SKM-1 (cell line): ENCODE measurements around the gene FRMD3.
"Not testable (repeated sequence)": the region's sequence is repeated elsewhere in the genome, so short reads cannot be mapped to it uniquely, and the experiment has no call there.

ENCODE experiments used
- DNase-seq: peaks from one replicate; lab custom pipeline; 2025; ENCODE audit not compliant: unreplicated experiment; lab: John Stamatoyannopoulos, UW

FRMD3 gene

DNA sequence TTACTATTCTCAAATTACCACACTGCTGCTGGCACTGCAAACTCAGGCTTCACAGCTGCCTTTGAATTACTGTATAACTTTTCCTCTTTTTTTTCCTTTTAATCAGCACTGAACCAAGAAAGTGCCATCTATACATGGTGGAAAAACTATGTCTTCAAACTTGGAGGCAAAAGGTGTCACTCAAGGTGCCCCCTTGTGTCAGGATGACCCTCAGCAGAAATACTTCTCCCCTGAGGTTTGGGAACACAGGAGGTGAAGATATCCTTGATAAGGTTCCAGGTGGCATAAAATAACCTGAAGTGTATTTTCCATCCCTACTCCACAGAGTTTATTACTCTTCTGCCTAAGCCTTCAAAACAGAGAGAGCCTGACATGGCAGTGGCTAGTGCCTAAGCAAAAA, 14.5 kb downstream of the FRMD3 start:
- DNase-seq, result no peak

DNA sequence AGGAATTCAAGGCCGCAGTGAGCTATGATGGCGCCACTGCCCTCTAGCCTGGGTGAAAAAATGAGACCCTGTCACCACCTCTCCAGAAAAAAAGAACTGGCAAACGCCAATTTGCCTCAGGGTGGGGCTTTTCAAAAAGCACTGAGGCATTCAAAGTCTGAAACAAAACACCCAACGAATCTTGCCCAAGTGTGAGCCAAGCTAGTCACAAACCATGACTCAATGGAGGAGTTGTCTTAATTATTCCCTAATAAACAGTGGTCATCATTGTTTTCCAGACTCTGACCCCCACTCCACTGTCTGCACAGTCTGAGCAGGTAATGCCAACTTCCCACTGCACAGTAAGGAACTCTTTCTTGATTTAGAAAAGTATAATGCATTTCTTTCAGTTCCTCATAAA, 16.8 kb downstream of the FRMD3 start:
- no peak for DNase-seq

GRCh38 chr9:83521011-83521410, 17.2 kb downstream of the FRMD3 start:
- DNase-seq, result no peak

- DNase-seq, result no peak
Observed at GRCh38 chr9:83520292-83520691, 17.9 kb downstream of the FRMD3 start.

DNA sequence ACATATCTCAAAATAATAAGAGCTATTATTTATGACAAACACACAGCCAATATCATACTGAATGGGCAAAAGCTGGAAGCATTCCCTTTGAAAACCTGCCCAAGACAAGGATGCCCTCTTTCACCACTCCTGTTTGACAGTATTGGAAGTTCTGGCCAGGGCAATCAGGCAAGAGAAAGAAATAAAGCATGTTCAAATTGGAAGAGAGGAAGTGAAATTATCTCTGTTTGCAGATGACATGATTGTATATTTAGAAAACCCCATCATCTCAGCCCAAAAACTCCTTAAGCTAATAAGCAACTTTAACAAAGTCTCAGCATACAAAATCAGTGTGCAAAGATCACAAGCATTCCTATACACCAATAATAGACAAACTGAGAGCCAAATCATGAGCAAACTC, 20.2 kb downstream of the FRMD3 start:
- DNase-seq, result not testable (repeated sequence)

GRCh38 chr9:83514767-83515166, 23.4 kb downstream of the FRMD3 start:
- no peak for DNase-seq

- DNase-seq, result no peak
Observed at GRCh38 chr9:83512621-83513020, 25.6 kb downstream of the FRMD3 start.

- DNase-seq, result no peak
Observed at GRCh38 chr9:83511051-83511450, 27.1 kb downstream of the FRMD3 start.

GRCh38 chr9:83509402-83509801, 28.8 kb downstream of the FRMD3 start:
- no peak for DNase-seq

GRCh38 chr9:83508067-83508466, 30.1 kb downstream of the FRMD3 start:
- no peak for DNase-seq

DNA sequence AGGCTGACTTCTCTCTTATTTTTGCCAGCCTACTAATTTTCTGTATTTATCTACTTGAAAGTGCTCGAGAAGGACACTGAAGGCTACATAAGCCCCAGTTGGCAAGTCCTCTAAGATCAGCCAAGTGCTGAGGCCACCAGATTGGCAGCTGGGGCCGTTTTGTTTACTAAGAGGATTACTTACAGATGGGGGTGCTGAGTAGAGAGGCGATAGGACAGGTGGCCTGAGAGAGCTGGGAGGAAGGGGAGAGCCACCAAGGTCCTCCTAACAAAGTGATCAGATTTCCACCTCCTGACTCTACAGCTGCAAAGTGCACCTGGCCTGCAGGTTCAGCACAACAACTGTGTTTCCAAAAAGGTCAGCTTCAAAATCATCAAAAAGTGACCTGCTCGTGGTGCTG, 32.9 kb downstream of the FRMD3 start:
- DNase-seq, result no peak

- DNase-seq, result no peak
Observed at GRCh38 chr9:83503866-83504265, 34.3 kb downstream of the FRMD3 start.

GRCh38 chr9:83501565-83501964, 36.6 kb downstream of the FRMD3 start:
- no peak for DNase-seq

DNA sequence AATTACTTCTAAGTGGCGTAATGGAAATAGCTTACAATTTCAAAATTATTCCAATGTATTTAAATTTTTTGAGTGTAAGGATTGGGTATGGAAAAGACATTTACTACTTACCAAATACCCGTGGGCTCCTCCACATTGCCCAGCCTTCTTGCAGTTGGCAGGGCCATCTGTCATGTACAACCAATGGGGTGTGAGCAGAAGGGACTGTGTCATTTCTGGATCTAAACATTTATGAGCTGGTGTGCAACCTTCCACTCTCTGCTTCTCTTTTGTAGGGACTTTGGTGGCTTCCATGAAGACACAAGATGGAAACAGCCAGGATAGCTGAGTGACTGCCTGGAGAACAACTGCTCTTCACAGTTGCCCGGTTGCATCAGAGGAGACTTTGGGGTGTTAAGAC, 40.8 kb downstream of the FRMD3 start:
- DNase-seq, result no peak

GRCh38 chr9:83491995-83492394, 46.2 kb downstream of the FRMD3 start:
- DNase-seq, result no peak

DNA sequence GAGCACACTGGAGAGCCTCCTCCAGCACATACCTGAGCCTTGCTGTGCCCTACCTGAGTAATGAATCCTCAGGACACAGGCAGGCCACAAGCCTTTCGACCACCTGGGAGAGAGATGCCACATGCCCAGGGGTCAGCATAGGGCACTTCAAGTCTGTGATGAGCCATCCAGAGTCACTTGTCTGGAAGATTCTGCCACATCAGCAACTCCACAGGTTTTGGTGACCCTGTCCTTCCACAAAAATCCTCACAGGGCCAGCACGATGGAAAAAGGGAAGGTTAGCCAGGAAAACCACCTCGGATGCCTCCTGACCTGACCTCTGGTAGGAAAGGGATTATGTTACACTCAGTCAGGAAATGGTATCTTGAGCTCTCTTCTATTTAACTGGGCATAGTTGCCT, 46.8 kb downstream of the FRMD3 start:
- no peak for DNase-seq

DNA sequence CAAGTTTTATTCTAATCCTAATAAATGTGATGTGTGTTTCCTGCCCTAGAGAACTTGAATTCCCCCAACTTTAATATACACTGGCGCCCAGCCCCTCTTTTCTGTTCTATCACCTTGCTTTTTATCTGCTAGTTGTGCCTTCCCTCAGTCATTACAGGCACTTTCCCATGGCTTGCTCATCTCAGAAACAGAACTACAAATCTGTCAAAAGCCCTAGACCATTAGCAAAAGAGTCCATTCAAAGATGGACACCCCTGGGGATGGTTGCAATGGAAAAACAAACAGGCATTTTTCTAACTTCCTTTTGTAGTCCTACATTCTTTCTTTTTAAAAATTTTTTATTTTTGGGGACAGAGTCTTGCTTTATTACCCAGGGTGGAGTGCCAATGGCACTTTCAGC, 48.2 kb downstream of the FRMD3 start:
- DNase-seq, result no peak

DNA sequence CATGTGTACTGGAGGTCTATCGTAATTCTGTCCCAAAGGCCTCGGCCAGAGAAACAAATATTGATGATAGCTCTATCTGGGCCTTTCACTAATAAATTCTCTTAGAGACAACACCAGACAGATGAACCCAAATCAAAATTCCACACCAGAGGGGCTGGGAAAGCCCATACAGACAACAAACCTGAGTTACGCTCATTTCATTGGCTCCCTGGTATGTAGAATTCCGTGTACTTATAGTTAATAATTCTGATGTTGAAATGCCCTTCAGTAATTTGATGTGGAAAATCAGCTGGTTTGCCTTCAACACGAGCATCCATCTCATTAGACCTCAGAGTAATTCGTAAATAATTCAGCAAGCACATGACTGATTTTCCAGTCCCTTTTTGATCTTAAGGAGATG, 53.2 kb downstream of the FRMD3 start:
- DNase-seq, result no peak

GRCh38 chr9:83483223-83483622, 55.0 kb downstream of the FRMD3 start:
- no peak for DNase-seq

DNA sequence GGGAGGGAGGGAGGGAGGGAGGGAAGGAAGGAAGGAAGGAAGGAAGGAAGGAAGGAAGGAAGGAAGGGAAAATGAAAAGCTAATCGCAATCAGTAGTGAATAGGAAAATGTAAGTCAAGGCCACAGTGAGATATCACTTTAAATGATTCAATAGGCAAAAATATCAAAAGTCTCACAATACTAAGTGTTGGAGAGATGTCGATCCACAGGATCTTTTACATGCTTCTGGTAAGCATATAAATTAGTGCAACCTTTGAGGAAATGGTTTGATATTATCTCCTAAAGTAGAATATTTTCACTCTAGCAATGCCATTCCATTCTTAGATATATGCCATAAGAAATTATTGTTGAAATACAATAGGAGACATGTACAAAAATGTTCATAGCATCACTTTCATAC, 58.4 kb downstream of the FRMD3 start:
- DNase-seq, result no peak

DNA sequence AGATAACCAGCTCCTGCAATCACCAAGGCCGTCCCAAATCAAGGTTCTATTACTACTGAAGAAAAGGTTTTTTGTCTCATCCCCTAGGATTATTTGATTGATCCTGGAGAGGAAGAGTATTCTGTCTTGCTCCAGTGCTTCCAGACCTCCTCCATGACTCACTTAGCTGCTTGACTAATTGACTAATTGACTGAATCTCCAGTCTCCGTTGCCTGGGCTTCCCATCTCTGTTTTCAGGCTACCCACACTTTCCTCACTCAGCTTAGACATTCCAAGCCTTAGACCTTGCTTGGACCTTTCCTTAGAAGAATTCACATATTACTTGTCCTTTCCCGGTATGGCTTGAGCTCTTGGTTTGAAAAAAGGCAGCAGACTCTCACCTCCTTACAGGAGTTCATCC, 60.6 kb downstream of the FRMD3 start:
- no peak for DNase-seq

DNA sequence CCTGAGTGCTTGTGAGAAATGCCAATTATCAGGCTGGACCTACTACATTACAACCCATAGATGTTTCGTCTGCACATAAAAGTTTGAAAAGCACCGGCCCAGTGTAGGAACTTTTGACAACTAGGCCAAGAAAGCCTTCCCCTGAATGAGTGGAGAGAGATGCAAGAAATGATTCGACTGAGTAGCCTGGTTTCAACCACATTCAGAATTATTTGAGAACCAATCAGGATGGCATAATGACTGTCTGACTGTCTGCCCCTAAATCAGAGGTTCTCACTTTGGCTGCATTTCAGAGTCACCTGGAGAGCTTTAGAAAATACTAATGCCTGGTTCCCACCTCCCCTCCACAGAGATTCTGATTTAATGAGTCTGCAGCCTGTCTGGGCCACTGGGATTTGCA, 61.1 kb downstream of the FRMD3 start:
- DNase-seq, result no peak

- DNase-seq, result no peak
Observed at GRCh38 chr9:83476513-83476912, 61.7 kb downstream of the FRMD3 start.

DNA sequence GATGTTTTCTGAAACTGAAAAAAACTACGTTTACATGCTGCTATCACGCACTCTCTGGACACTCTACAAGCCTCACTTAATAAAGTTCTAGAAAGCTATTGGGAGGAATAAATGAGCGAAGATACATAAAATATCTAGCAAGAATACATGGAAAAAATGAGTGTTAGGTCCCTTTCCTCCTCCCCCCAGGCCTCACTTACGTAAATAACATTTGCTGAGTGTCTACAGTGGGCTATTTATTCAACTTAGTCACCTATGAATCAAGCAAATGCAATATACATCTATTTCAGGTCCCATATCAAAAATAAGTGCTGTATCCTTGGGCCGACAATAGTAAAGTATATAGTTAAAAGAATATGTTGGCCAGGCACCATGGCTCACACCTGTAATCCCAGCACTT, 62.5 kb downstream of the FRMD3 start:
- DNase-seq, result no peak
